GM12878 (cell line): ENCODE measurements around the gene EIF5B.

Source experiments
- HDAC6 ChIP-seq: fragments of 200-600 bp; sonication (generic); IDR thresholded peaks from one replicate; pipeline ENCODE4 v1.8.0; 2017; ENCODE audit warnings: antibody characterized with exemption; ENCODE audit not compliant: unreplicated experiment
- YY1 ChIP-seq: IDR thresholded peaks from 2 replicates; pipeline ENCODE4 v1.6.1; 2011; ENCODE audit warnings: low read depth, mild to moderate bottlenecking, low read length
- TF ChIP-seq, protein P1 (sequence below): fragments of 450-650 bp; formaldehyde crosslinking; IDR thresholded peaks from 2 replicates; pipeline ENCODE4 v1.4.0; 2022; ENCODE audit warnings: mild to moderate bottlenecking, moderate library complexity

DNA sequence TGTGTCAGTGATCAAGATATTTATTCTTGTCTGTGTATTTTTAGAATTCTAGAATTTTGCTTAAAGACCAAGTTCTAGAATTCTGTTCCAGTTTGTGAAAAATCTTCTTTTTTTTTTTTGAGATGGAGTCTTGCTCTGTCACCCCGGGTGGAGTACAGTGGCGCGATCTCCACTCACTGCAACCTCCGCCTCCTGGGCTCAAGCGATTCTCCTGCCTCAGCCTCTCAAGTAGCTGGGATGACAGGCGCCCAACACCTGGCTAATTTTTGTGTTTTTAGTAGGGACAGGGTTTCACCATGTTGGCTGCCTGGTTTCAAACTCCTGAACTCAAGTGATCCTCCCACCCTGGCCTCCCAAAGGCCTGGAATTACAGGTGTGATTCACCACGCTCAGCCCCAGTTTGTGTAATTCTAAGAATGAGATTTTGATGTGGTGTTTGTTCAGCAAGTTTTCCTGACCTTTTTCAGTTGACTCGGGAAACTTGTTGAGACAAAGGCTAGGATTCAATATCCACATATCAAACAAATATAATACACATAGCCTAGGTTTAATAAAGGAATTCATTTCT, 3.6 kb downstream of the EIF5B start:
- TF ChIP-seq YY1 (no peak), HDAC6 (no peak)
- TF ChIP-seq, protein P1, sequence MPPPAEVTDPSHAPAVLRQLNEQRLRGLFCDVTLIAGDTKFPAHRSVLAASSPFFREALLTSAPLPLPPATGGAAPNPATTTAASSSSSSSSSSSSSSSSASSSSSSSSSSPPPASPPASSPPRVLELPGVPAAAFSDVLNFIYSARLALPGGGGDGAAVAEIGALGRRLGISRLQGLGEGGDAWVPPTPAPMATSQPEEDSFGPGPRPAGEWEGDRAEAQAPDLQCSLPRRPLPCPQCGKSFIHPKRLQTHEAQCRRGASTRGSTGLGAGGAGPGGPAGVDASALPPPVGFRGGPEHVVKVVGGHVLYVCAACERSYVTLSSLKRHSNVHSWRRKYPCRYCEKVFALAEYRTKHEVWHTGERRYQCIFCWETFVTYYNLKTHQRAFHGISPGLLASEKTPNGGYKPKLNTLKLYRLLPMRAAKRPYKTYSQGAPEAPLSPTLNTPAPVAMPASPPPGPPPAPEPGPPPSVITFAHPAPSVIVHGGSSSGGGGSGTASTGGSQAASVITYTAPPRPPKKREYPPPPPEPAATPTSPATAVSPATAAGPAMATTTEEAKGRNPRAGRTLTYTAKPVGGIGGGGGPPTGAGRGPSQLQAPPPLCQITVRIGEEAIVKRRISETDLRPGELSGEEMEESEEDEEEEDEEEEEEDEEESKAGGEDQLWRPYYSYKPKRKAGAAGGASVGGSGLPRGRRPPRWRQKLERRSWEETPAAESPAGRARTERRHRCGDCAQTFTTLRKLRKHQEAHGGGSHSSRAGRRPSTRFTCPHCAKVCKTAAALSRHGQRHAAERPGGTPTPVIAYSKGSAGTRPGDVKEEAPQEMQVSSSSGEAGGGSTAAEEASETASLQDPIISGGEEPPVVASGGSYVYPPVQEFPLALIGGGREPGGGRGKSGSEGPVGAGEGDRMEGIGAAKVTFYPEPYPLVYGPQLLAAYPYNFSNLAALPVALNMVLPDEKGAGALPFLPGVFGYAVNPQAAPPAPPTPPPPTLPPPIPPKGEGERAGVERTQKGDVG (CRISPR knock-in tag), result no peak
